Stimulated activated CD4-positive, alpha-beta T cell treated with anti-CD3 and anti-CD28 coated beads, Interleukin-2, amount 100 ng/mL, for 24 hours (primary cell): ENCODE measurements around the gene LRMDA.

Source experiments
- DNase-seq, 2 donors: peaks; one replicate each; pipeline ENCODE4 v3.0.0-alpha.2; 2020

LRMDA gene

DNA sequence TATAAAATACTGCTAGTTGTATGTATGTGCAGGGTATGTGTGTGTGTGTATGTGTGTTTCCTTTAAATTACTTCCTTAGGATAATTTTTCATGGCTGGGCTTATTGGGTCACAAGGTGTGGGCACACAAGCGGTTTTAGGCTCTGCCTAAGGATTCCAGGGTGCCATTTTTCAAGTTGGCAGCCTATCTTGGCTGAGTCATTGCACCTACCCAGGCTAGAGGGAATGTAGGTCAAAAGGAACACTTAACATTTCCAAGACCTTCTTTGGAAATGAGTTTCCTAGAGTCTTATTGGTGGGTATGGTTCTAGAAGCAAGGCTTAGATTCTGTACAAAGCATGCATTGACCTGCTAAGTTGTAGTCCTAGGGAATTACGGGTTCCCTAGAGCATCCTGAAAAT lies 642.1 kb downstream of the LRMDA start:
- DNase-seq = no peak

DNA sequence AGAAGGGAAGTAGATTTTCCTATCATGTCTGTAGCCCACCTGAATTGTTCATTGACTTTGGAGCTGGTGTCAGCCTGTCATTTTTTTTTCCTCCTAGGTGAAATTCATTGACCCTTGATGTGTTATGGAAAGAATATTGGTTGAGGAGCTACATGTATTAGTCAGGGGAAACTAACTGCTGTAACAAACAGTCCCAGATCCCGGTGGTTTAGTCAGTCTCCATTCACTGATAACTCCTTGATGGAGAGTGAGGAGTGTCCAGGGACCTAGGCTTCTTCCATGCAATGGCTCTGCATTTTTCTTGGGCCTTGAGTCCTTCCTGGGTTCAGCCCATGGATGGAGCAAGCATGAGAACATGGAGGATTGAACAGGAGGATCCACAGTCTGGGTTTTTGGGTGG lies 643.2 kb downstream of the LRMDA start:
- DNase-seq = no peak

DNA sequence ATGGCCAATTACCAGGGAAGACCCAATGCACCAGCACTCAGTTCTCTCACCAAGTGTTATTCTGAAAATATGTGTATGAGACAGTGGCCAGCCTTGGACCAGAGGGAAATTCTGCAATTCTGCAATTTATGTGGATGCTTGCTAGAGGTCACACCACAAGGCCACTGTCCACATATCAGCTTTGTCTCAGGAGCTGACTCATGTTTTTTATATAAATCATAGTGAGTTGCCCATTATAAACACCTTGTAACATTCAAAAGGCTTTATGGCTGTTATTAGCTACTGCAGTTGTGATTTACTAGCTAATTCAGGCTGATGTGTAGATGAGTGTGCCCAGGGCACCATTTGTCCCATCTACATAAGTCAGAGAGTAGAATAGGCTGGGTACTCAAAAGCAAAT lies 649.0 kb downstream of the LRMDA start:
- no peak for DNase-seq

DNA sequence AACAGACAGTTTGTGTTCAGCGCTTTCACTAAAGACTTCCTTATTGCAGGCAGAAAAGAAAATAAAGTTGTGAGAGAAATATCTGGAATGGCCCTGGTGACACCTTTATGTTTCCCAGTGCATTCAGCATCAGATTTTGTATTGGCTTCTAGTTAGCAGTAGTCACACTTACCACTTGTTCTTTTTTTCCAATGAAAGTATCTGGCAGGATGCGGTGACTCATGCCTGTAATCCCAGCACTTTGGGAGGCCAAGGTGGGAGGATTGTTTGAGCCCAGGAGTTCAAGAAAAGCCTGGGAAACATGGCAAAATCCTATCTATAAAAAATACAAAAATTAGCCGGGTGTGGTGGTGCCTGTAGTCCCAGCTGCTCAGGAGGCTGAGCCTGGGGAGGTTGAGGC lies 649.6 kb downstream of the LRMDA start:
- DNase-seq = no peak

DNA sequence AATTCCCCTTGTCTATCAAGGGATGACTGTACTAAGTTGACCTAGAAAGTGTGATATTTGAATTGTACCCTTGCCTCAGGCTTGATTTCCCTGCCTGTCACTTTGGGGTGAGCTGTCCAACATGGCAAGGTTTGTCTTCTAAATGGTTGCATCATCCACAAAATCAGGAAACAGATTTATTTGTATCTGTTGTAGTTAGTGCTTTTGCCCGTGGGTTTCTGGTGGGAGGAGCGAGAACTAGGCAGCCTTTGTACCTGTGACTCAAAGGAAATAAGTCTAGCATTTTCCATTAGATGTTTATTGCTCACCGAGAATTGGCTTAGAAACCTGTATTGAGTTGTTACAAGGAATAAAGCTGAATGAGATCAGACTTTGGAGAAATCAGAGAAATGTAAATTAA lies 650.8 kb downstream of the LRMDA start:
- DNase-seq = no peak

DNA sequence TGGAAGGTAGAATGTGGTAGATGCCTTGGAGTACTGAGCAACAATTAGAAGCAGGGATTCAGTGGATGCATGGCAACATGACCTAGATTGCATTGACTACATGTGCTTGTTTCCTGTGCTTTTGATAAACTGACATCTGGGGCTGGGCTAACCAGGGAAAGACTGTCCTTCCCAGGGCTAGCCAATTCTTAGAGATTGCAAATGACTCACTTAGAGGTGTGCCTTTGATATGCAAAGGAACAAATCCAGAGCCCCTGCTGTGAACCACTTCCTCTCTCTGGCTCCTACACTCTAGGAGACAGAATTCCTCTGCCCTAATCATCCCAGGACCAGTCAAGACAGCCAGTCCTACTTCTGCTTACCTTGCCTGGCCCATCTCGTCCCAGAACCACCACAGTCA lies 651.5 kb downstream of the LRMDA start:
- no peak for DNase-seq

DNA sequence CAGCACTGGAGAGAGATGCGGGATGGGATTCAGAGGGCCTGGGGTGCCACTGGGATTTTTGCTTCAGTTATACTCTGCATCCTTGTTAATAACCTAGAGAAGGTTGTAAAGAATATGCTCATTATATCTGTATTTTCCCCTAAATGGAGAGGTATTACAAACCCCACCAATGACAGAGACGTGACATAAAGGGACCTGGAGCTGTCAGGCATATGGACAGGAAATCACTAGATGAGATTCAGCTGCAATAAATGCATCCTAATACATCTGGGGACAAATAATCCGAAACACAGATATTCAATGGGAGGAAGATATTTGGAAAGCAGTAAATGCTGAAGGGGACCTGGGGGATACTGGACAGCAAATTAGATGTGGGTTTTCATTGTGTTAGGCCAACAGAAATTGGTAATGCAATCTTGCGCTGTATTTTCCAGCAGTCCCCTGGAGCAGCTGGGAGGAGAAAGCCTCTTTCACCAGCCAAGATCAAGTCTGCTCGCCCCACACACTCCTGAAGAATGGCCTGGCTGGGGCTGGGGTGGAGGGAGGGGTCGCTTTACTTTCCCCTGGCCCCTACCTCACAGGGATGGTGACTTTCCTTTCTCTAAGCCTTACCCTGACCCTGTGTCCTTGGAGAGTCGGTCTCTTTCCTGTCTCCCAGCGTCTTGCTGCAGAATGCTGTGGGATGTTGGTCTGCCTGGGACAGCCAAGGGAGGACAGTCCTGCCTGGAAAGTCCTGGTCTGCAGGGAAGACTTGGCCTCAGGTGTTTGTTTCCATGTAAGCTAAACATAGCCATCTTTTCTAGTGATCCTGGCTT lies 653.8 kb downstream of the LRMDA start:
- no peak for DNase-seq

DNA sequence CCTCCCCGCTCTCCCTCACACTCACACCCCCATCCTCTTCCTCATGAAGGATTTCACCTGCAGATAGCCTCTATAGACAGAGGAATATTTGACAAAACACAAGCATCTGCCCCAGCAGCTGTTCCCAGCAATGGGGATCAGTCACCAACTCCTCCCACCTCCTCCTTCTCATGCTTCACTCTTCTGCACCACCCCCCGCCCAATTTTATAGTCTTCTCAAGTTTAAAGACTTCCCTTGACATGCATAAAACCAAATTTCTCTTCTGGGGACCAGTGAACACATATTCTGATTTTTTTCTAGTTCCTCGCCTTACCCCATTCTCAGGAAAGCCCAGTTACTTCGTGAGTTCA lies 654.4 kb downstream of the LRMDA start:
- DNase-seq = no peak

DNA sequence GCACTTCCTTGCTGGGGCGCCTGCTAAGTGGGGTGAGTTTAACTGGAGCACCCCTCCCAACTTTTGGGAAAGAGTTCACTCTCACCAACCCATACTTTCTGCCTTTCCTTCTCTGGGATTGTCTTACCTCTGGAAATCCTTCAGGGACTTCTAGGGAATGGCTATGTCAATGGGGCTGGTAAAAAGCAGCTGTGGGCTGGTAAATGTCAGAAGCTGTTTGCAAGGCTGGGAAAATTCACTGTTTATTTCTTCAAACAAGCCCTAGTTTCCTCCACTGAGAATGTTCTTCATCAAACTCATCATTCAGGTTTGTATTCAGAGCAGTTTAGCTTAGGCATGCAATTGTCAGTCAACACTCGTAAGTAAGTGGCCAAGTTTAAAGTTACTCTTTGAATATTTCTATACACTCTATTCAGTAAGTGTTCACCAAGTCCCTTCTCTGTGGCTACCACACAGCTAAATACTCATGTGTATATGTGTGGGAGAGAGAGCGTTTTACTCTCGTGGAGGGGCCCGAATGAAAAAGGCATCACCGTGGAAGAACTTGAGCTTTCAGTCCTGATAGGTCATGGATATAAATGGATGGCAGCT lies 654.8 kb downstream of the LRMDA start:
- DNase-seq = no peak

DNA sequence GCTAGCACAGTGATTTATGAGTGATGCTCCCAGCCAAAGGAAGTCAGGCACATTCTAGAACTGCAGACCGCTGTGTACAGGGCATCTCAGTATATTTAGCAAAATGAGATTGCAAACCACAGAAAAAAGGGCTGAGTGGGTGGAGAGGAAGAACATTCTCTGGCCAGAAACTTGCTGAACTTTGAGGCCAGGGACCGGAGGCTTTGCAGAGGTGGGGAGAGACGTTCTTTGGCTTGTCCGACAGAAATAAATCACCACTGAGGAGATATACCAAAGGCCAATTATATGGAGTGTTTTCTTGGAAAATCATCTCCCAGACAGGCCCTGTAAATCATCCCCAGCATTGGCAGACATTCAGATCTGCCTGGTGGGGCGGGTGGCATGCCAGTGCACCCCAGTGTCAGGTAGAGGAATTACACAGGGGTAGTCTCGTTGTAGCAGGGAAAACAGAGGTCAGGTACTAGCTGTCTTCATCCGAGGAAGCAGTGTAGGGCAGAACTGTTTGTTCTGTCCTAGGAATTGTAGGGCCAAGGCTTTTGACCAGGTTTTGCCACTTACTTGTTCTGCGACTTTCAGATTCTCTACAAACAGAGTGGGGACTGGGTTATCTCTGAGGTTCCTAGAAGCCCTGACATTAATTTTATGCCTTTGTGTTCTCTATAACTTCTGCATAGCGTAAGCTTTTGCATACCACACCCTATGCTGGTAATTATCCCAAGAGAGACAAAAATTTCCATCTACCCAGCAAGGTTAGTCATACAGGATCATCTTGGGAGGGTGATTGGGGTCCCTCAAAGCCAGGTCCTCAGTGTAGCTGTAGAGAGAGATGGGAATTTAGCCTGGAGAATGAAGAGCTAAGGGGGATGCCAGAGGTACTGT lies 655.6 kb downstream of the LRMDA start:
- DNase-seq = peak in 1 of 2 donors; percentile 2

DNA sequence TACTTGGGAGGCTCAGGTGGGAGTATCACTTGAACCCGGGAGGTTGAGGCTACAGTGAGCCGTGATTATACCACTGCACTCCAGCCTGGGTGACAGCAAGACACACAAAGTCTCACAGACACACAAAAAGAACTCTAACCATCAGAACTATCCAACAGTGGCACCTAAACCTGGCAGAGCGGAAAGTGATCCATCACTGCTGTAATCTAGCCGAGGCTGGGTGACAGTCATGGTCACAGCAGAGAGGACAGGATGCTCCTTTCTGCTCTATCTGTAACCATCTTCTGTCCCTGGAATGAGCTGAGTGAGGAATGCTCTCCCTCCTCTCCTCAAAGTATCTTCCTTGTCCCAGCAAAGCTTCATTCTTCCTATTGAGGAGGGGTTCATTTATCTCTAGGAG lies 656.6 kb downstream of the LRMDA start:
- no peak for DNase-seq

DNA sequence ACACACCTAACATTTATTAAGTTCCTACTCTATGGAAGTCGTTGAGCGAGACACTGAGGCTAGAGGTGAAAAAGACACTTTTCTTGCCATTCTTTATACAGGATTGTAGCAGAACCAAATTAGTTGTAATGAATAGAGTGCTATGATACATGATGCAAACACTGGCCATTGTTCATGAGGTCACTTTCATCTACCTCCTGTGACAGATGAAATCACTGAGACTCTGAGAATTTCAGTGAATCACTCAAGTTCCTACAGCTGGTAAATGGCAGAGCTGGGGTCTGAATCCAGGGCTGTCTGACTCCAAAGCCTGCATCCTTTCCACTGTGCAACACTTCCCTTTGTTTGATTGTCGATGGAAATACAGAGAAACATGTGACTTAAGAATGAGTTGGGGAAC lies 657.6 kb downstream of the LRMDA start:
- no peak for DNase-seq

DNA sequence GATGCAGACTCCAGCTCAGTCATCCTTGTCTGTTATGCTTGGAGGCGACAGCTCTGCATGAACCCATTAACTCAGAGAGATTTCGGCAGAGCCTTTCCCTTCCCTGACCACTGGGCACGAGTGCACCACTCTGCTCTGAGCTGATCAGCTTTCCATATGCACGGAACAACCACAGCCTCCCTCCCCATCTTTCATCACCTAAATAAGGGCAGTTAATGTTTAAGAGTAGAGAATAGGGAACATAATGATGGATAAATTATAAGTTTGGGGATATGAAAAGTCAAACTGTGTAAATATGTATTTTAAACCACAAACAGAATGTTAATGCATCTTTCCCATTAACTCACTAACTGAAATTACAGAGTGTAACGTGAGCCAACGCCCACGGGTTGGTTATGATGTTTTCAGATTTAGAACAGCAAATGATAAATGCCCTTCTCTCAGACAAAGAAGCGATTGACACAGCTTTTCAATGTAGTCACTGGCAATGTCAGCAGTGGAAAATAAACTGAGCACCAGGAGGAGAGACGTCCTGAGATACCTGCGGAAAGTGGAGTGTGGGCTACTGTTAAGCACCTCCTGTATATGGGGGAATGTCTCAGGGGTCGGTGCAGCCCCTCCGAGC lies 658.2 kb downstream of the LRMDA start:
- no peak for DNase-seq

DNA sequence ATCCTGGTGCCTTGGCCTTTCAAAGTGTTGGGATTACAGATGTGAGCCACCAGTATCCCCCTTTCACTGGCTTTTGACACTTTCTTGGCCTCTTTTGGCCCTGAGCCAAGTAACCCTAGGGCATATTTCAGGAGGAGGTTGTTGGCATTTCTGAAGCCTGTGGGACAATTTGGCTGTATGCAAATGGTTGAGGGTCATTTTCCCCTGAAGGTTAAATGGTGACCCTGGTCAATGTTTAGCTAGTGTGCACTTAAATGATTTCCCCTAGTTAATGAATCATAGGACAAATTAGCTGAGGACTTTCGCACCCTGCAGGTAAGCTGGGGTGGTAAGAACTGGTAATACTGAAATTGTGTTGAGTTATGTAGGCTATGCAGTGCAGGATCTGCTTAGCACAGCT lies 660.5 kb downstream of the LRMDA start:
- no peak for DNase-seq

DNA sequence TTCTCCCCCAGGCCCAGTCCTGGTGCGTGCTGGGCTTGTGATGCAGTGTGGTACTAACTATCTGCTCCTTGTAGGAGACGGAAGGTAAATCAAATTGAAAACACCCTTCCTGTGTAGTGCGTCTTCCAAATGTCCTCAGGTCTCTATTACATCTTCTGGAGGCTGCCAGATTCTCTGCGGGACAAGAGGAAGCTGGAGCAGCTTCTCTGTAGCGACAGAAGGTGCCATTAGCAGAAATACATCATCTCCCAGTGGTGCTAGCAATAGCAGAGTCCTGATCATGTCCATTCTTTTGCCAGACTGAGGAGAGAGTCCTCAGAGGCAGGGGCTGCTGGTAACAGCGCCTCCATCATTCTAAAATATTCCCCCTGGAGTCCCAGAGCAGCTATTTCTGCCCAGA lies 675.2 kb downstream of the LRMDA start:
- no peak for DNase-seq

DNA sequence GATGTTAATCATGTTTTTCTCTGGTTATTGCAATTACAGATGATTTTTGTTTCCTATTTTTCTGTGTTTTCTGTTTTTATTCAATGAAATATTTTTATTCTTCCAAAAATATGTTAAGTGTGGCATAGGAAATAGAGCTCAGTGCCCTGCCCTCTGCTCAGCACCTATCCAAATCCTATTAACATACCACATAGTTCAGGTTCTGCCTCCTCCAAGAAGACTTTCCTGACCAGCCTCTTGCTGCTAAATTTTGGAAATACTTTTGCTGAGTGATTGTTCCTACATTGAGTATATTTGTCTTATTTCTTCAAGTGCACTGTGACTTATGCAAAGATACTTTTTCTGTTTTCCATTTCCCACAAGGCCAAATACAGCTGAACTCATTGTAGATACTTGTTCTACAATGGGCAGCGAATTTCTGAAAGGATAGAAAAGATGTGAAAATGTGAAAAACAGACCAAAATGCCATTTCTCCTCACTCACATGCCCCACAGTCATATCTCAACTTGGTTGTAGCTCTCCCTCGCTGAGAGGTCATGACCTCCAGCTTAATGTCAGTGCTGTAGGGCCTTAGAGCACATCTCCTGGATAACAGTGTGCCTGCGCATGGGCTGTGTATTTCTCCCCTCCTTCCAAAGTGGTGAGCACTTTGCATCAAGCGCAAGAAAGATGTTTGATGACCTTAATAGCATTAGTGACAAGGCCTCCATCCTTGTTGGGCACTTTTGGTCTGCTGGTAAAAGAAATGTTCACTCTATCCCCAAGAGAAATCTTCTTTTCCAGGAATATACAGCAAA lies 677.3 kb downstream of the LRMDA start:
- no peak for DNase-seq

DNA sequence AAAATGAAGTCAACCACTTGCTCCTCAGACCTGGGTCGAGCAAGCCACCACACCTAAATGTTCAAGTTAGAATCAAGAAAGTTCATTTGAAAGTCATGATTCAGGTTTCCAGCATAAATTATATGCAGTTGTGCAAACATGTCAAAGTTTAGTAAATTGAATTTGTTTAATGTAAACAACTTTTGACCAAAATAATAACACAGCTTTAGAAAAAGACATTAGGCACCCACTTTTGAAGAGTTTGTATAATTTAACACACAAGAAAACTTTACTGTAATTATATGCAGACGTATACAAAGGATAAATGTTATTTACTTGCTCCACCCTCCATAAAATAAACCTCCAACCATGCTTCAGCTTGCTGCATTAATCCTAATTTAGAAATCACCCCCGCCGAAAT lies 680.0 kb downstream of the LRMDA start:
- DNase-seq = no peak

DNA sequence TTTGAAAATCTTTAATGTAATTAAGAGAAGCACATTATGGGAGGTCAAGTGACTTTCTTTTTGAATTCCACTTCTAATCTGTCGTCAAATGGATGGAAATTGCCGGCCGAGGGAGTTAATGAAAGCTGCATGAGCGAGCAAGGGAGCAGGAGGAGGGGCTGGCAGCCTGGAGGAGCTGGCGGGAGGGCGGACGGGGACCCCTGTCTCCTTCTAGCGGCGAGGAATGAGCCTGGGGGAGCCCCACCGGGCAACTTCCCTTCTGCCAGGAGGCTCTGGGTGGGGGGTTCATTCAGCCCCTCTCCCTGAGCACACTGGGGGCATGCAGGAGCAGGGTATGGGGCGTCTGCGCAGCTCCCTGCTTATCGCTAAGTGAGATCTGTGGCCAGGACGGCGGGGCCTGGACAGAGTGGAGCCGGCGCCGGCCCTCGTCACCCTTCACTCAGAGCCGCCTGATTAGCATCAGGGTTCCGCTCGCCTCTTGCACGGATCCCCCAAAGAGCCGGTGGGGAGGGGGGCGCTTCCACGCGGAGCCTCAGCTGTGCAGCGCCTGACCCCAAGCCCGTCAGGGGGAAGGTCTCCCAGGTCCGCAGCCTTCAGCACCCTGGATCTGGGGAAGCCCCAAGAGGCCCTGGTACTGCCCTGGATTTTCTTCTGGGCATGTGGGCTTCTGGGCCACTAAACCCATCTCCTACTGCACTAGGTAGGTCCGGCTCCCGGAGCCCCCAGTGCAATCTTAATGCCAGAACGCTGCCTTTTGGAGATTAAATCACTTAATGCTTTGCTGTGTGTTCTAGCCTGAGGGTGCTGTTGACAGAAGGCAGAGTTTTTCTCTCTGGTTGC lies 680.8 kb downstream of the LRMDA start:
- no peak for DNase-seq

DNA sequence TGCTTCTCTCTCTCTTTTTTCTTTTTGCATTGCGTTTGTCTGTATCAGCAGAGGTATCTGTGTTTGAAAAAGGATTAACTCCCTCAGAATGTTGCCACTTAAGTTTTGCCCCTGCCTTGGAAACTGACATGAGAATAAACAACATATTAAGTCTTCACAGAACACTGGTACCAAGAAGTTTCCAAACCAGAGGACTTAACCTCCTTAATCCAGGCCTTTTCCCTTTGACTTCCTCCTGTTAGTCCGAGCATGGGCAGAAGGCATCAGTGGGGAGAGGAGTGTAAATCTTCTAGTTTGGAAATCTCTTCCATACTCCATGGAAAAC lies 681.4 kb downstream of the LRMDA start:
- DNase-seq = no peak

DNA sequence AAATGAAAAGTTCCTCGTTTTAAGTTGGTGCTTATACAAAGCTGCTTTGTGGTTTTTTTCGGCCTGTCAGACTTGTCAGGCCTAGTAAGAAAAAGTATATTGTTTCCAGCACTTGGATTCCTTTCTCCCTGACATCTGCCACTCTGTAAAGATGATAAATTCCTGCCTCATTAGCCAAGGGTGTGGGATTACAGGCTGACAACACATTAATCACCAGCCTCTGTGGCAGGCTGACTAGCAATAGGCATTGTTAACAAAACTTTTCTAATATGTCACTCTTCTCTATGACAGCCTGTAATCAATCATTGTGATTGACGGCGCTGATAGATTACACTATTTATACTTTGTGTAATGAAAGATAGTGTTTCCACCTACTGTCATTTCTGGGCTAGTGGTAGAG lies 682.5 kb downstream of the LRMDA start:
- DNase-seq = no peak

DNA sequence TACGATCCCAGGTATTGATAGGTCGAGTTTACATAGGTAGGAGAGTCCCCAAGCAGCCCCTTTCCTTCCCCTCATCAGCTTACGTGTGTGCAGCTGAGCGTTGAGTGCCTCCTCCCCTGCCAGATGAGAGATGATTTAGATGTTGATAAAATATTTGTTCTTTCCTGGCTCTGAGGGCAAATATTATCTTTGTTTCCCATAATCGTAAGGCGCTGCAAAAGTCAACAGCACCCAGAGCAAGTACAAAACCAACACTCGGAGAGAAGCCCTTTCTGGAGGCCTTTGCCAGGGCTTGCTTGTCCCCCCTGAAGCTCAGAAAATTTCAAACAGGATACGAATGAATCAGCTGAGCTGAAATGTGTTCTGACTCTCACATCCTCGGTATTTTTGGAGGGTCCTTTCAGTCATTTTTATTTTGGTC lies 683.2 kb downstream of the LRMDA start:
- no peak for DNase-seq

DNA sequence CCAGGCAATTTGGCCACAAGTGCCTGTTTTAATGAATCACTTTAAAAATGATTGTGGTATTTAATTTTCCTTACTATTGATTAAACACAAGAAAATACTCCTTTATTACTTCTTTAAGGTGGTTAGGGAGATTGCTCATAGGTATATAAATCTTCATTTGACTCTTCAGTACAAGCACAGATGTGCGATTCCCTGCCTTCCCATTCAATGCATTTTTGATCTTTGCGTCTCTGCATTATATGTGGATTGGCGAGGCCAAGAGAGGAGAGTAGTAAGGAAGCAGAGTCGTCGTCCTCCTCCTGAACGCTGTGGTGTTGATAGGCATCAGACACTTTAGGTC lies 683.7 kb downstream of the LRMDA start:
- no peak for DNase-seq
